Ishikawa (cell line): ENCODE results near the gene ROR1.

Experiments used
- CEBPB ChIP-seq: IDR thresholded peaks from 2 replicates; pipeline ENCODE4 v1.6.1; 2012
- CREB1 ChIP-seq: IDR thresholded peaks from 2 replicates; pipeline ENCODE4 v1.6.1; 2012; ENCODE audit warnings: low read depth
- EGR1 ChIP-seq: IDR thresholded peaks from 2 replicates; pipeline ENCODE4 v1.6.1; 2012
- EP300 ChIP-seq: IDR thresholded peaks from 2 replicates; pipeline ENCODE4 v1.6.1; 2012; ENCODE audit warnings: borderline replicate concordance
- FOXM1 ChIP-seq: IDR thresholded peaks from 2 replicates; pipeline ENCODE4 v1.6.1; 2012; ENCODE audit warnings: low read depth, borderline replicate concordance
- MAX ChIP-seq: IDR thresholded peaks from 2 replicates; pipeline ENCODE4 v1.6.1; 2012
- RAD21 ChIP-seq: IDR thresholded peaks from 2 replicates; pipeline ENCODE4 v1.6.1; 2012; ENCODE audit warnings: low read depth
- REST ChIP-seq: IDR thresholded peaks from 2 replicates; pipeline ENCODE4 v1.6.1; 2012; ENCODE audit warnings: low read depth, mild to moderate bottlenecking
- TAF1 ChIP-seq: IDR thresholded peaks from 2 replicates; pipeline ENCODE4 v1.6.1; 2012; ENCODE audit warnings: low read depth, mild to moderate bottlenecking
- TCF12 ChIP-seq: IDR thresholded peaks from 2 replicates; pipeline ENCODE4 v1.6.1; 2012; ENCODE audit warnings: low read depth
- TEAD4 ChIP-seq: IDR thresholded peaks from 2 replicates; pipeline ENCODE4 v1.6.1; 2012
- YY1 ChIP-seq: IDR thresholded peaks from 2 replicates; pipeline ENCODE4 v1.6.1; 2012; ENCODE audit warnings: low read depth

GRCh38 chr1:64107632-64108031 is 333.8 kb downstream of the ROR1 start:
- TF ChIP-seq MAX (no peak), CREB1 (no peak), TAF1 (no peak), RAD21 (no peak), CEBPB (no peak), YY1 (no peak), FOXM1 (no peak), EP300 (no peak), TEAD4 (no peak), EGR1 (no peak), TCF12 (no peak), REST (no peak)
